Measurements from ENCODE around the gene RWDD3. TPM values are rescaled to one million over a fixed set of nuclear protein-coding genes. Genes with fewer than 3 reads are reported as not detected.

RWDD3 gene
- total RNA-seq, 1 experiment from 2014 or later: 6.1 TPM

DNA sequence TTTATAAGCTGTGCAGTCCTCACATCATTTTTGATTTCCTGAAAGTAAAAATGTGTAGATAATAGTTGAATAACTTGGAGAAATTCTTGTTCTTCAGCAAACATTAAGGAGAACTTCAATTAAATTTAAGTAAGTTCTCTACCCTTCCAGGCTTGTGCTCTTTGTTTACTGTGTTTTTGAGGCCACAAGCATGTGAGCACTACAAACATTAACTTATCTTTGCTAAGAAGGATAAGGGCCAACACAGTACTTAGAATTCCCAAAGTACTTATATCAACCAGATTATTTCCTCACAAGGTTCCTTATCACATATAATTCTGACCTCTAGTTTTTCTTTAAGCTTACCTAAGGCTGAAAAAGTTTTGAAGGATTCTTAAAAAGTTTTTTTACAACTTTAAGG is 24.7 kb upstream of the RWDD3 start:
- CTCF ChIA-PET: no interaction called here
- in situ Hi-C loops (cut with HindIII; ENCODE audit: low pct_unique_long_range_greater_than_20kb, low sequenced_read_pairs) (no loop called here), intact Hi-C loops (cut with micrococcal nuclease; ENCODE audit: unreplicated experiment) (no loop called here)
- TF ChIP-seq POLR2AphosphoS5 (IDR thresholded peaks at IDR 0.05; ENCODE audit: low read depth, low read length): no peak
- BruUV-seq (replicated peaks): no TSS peak
- H3K9me3 ChIP-seq (ENCODE audit: control insufficient read depth, insufficient read depth, low read depth, low read length): no peaks in the 10 kb centered on the region
- DNase-seq (ENCODE audit: low read depth, low spot score): no peak
- no peak overlapping the region for H3K4me3 ChIP-seq (ENCODE audit: low read depth in 2 of 2, low read length in 2 of 2)
- no peak overlapping the region for H3K27ac ChIP-seq (ENCODE audit: low read length)
- H3K27me3 ChIP-seq (ENCODE audit: control insufficient read depth, insufficient read depth, low read length): no peaks in the 10 kb centered on the region
- POLR2A ChIA-PET: no interaction called here
- no peaks in the 10 kb centered on the region for H3K36me3 ChIP-seq (ENCODE audit: control insufficient read depth, insufficient read depth, low read length)
- H3K4me1 ChIP-seq (ENCODE audit: control insufficient read depth, insufficient read depth, low read length): no peaks in the 10 kb centered on the region
- ATAC-seq: no peak

DNA sequence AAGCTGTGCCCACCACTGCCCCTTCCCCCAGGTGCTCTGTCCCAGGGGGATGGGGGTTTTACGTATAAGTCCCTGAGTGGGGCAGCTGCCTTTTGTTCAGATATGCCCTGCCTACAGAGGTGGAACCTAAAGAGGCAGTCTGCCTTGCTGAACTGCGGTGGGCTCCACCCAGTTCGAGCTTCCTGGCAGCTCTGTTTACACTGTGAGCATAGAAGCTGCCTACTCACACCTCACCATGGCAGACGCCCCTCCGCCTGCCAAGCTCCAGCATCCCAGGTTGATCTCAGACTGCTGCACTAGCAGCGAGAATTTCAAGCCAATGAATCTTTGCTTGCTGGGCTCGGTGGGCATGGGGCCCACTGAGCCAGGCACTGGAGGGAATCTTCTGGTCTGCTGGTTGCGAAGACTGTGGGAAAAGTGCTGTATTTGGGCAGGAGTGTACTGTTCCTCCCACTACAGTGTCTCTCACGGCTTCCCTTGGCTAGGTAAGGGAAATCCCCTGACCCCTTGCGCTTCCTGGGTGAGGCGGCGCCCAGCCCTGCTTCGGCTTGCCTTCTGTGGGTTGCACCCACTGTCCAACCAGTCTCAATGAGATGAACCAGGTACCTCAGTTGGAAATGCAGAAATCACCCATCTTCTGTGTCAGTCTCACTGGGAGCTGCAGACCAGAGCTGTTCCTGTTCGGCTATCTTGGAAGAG is 17.6 kb upstream of the RWDD3 start:
- no TSS peak for BruUV-seq (replicated peaks)
- H3K4me1 ChIP-seq (ENCODE audit: control insufficient read depth, insufficient read depth, low read length): no peaks in the 10 kb centered on the region
- no peaks in the 10 kb centered on the region for H3K9me3 ChIP-seq (ENCODE audit: control insufficient read depth, insufficient read depth, low read depth, low read length)
- no peak overlapping the region for H3K4me3 ChIP-seq (ENCODE audit: low read depth in 2 of 2, low read length in 2 of 2)
- ChIA-PET POLR2A (no interaction called here), CTCF (no interaction called here)
- ATAC-seq (no peak), DNase-seq (ENCODE audit: low read depth, low spot score) (no peak)
- intact Hi-C loops (cut with micrococcal nuclease; ENCODE audit: unreplicated experiment): no loop called here
- H3K36me3 ChIP-seq (ENCODE audit: control insufficient read depth, insufficient read depth, low read length): no peaks in the 10 kb centered on the region
- TF ChIP-seq, protein P1, sequence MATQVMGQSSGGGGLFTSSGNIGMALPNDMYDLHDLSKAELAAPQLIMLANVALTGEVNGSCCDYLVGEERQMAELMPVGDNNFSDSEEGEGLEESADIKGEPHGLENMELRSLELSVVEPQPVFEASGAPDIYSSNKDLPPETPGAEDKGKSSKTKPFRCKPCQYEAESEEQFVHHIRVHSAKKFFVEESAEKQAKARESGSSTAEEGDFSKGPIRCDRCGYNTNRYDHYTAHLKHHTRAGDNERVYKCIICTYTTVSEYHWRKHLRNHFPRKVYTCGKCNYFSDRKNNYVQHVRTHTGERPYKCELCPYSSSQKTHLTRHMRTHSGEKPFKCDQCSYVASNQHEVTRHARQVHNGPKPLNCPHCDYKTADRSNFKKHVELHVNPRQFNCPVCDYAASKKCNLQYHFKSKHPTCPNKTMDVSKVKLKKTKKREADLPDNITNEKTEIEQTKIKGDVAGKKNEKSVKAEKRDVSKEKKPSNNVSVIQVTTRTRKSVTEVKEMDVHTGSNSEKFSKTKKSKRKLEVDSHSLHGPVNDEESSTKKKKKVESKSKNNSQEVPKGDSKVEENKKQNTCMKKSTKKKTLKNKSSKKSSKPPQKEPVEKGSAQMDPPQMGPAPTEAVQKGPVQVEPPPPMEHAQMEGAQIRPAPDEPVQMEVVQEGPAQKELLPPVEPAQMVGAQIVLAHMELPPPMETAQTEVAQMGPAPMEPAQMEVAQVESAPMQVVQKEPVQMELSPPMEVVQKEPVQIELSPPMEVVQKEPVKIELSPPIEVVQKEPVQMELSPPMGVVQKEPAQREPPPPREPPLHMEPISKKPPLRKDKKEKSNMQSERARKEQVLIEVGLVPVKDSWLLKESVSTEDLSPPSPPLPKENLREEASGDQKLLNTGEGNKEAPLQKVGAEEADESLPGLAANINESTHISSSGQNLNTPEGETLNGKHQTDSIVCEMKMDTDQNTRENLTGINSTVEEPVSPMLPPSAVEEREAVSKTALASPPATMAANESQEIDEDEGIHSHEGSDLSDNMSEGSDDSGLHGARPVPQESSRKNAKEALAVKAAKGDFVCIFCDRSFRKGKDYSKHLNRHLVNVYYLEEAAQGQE (IDR thresholded peaks at IDR 0.05; ENCODE audit: insufficient read depth in 1 of 2, low read depth in 2 of 2, low read length in 1 of 2): no peak
- TF ChIP-seq TCF7L2 (IDR thresholded peaks at IDR 0.05; ENCODE audit: low read depth, low read length) (no peak), POLR2AphosphoS5 (IDR thresholded peaks at IDR 0.05; ENCODE audit: low read depth, low read length) (no peak), SIN3A (IDR thresholded peaks at IDR 0.05; ENCODE audit: borderline replicate concordance, insufficient read depth, low read depth, low read length) (no peak)
- TF ChIP-seq, protein P2, sequence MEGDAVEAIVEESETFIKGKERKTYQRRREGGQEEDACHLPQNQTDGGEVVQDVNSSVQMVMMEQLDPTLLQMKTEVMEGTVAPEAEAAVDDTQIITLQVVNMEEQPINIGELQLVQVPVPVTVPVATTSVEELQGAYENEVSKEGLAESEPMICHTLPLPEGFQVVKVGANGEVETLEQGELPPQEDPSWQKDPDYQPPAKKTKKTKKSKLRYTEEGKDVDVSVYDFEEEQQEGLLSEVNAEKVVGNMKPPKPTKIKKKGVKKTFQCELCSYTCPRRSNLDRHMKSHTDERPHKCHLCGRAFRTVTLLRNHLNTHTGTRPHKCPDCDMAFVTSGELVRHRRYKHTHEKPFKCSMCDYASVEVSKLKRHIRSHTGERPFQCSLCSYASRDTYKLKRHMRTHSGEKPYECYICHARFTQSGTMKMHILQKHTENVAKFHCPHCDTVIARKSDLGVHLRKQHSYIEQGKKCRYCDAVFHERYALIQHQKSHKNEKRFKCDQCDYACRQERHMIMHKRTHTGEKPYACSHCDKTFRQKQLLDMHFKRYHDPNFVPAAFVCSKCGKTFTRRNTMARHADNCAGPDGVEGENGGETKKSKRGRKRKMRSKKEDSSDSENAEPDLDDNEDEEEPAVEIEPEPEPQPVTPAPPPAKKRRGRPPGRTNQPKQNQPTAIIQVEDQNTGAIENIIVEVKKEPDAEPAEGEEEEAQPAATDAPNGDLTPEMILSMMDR (IDR thresholded peaks at IDR 0.05): no peak
- in situ Hi-C loops (cut with HindIII; ENCODE audit: low pct_unique_long_range_greater_than_20kb, low sequenced_read_pairs): no loop called here
- H3K27me3 ChIP-seq (ENCODE audit: control insufficient read depth, insufficient read depth, low read length): no peaks in the 10 kb centered on the region
- H3K27ac ChIP-seq (ENCODE audit: low read length): no peak overlapping the region

DNA sequence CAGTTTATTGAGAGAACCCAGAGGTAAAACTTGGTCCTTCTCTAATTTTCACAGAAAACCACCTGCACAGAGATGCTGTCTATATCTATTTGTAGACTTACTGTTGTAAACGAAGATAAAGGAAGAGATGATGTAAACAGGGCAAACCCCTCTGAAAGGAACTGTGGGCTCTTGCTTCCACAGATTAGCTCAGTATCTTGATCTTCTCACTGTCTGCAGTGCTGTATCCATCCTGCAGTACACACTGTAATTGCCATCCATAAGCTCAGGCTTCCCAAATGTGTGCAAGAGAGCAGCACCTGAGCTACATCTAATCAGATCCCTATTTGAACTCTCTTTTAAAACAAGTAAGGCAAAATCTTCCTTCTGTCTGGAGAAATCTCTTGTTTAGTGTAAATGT is 16.6 kb upstream of the RWDD3 start:
- POLR2A ChIA-PET: no interaction called here
- ATAC-seq (no peak), DNase-seq (ENCODE audit: low read depth, low spot score) (no peak)
- Histone ChIP-seq H3K36me3 (ENCODE audit: control insufficient read depth, insufficient read depth, low read length) (no peaks in the 10 kb centered on the region), H3K27me3 (ENCODE audit: control insufficient read depth, insufficient read depth, low read length) (no peaks in the 10 kb centered on the region), H3K4me1 (ENCODE audit: control insufficient read depth, insufficient read depth, low read length) (no peaks in the 10 kb centered on the region), H3K27ac (ENCODE audit: low read length) (no peak overlapping the region), H3K9me3 (ENCODE audit: control insufficient read depth, insufficient read depth, low read depth, low read length) (no peaks in the 10 kb centered on the region), H3K4me3 (ENCODE audit: low read depth in 2 of 2, low read length in 2 of 2) (no peak overlapping the region)
- intact Hi-C loops (cut with micrococcal nuclease; ENCODE audit: unreplicated experiment): no loop called here
- CTCF ChIA-PET: no interaction called here
- TF ChIP-seq SIN3A (IDR thresholded peaks at IDR 0.05; ENCODE audit: borderline replicate concordance, insufficient read depth, low read depth, low read length): no peak
- in situ Hi-C loops (cut with HindIII; ENCODE audit: low pct_unique_long_range_greater_than_20kb, low sequenced_read_pairs): no loop called here
- BruUV-seq (replicated peaks): no TSS peak
